Frontal cortex (tissue), 4 donors: Measurements from ENCODE around the gene PNPO. TPM values are rescaled to one million over a fixed set of nuclear protein-coding genes. Genes with fewer than 3 reads are reported as not detected.

Experiments used
- DNase-seq, 2 donors: peaks; one replicate each; pipeline ENCODE4 v3.0.0; 2012; ENCODE audit warnings: low spot score in 2 of 2
- FAIRE-seq: peaks from 2 replicates; lab custom pipeline; 2012; peaks lifted over from hg19 to GRCh38; lab: Jason Lieb, UNC
- total RNA-seq: library from RNA; depleted of rRNA; stranded (reverse); fragments of >200 nt; gene quantifications from one replicate; pipeline ENCODE4 v1.2.3, GENCODE V29; 2014
- donor health status: control.
- donor health status: control.
- donor health status: control.

Gene PNPO
- total RNA-seq, 1 donor from 2014 or later, result 7.3 TPM

DNA sequence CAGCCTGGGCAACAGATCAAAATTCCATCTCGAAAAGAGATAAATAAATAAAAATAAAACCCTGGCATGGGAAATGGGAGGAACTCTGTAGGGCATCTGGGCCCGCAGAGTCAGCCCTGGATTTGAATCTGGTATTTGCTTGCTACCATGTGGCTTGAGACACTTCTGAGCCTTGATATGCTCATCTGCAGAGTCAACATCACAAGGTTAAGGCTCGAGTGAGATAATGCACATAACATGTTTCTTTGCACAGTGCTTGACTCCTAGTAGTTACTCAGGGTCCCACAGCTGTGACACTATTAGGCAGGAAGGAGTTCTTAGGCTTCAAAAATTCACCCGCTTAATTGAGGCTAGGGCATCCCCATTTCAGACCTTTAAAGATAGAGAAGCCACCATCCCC is 50.8 kb downstream of the PNPO start:
- FAIRE-seq, result no peak

DNA sequence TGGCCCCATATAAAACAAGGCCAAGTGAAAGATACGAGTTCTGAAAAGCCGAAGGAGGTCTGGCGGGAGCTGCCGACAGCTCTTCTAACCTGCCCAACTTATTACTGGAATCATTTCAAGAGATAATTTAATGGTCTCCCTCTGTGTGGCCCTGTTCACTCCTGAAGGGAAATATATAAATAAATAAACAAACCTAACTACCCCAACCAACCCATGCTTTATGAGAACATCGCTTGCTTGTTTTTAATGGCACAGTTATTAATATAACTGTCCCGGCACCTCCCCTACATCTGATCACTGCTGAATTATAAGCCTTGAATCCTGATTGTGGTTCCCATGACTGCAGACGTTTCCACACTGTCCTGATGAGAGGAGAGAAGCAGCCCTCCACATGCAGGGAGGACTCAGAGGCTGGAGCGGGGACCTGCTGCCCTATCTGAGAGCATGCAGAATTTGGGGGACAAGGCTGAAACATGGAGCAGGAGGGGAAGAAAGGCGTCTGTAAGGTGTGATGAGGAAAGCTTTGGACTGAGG is 51.7 kb downstream of the PNPO start:
- DNase-seq, result no peak
- FAIRE-seq, result no peak

More for the DNA sequence above, 50.8 kb downstream of the PNPO start:
- DNase-seq, result no peak

GRCh38 chr17:47993964-47994363 is 52.6 kb downstream of the PNPO start:
- no peak for FAIRE-seq
- no peak for DNase-seq

DNA sequence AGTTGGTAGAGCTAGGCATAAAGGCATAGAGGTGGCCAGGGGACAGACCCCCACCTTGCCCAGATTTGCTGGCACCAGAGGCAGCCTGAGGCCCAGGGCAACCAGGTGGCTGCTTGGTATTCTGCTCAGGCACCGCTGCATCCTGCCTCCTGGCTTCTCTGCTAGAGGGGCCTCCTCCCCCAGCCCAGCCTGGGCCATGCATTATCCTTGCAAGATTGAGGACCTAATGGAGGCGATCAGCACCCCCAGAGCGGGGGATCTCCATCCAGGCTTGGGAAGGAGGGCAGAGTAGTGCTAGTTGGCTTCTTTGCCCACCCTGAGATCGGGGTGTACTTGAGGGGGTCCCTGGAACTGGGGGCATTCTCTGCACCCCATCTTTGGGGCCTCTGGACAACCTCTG is 53.4 kb downstream of the PNPO start:
- DNase-seq, result no peak
- no peak for FAIRE-seq

DNA sequence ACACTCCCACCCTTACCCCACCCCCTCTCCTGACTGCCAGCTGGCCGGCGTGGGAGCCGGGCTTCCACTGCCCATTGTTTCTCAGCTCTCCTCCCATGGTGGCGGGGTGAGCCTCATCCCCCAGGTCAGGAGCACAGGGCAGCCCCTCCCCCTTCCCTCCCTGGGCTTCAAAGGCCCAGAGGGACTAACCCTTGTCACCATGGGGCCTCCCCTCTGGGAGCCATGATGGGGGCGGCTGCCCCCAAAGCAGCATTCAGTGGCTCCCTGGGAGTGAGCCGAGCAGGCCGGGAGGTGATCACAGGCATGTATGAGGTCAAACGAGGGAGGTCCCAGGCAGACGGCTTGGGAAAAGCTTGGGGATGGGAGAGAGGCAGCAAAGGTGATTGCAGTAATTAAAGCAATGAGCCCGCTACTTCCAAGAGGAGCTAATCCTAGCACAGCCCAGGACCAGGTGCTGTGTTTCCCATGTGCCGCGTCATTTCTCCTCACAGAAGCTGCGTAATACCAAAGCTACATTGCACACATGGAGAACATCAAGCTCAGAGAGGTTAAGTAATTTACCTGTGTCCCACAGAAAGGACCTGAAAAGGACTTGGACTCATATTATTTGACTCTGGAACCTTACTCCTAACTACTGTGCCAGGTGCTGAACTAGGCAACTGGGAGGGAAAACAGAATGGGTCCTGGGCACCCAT is 54.0 kb downstream of the PNPO start:
- no peak for DNase-seq
- no peak for FAIRE-seq

DNA sequence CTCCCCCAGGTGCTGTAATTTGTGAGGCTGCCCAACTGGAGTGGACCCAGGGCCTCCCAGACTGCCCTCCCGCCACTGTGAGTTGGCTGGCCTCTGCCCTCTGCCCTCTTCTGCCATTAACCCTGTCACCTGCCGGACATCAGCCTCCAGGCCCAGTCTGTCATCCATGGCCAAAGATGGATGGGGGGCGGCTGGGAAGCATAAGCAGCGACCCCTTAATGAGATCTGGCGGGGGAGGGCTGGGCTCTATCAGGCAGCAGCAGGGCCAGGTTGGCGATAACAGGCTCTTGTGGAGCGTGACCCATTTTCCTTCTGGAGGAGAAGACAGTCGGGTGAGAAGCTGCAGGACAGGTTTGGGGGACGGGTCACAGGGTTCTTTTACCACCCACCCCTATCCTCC is 54.8 kb downstream of the PNPO start:
- no peak for DNase-seq
- FAIRE-seq, result no peak

GRCh38 chr17:47997586-47997985 is 56.2 kb downstream of the PNPO start:
- FAIRE-seq, result no peak

DNA sequence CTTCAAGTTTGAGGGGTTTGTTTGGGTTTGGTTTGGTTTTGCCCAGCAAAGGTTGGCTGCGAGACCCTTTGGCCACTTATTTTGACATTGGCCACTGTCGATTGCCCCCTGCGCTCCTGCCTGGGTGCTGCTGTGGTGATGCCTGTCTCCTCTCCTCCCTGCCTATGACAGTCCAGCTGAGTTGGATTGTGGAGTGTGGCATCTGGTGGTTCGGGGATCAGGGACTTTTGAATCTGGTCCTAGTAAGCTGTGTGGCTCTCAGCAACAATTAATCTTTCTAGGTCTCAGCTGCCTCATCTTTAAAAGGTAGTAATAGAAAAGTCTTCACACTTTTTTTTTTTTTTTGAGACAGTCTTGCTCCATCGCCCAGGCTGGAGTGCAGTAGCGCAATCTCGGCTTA is 56.7 kb downstream of the PNPO start:
- FAIRE-seq (no peak), DNase-seq (no peak)

More at GRCh38 chr17:47997586-47997985, 56.2 kb downstream of the PNPO start:
- DNase-seq, result no peak

Other genes starting within 250 kb of the PNPO start
- gene TBKBP1, start 247.4 kb upstream of the PNPO start, total RNA-seq, result 13.9 TPM
- 0.82 TPM for gene TBX21, start 208.3 kb upstream of the PNPO start, total RNA-seq
- gene OSBPL7, start 119.8 kb upstream of the PNPO start, total RNA-seq, result 7.3 TPM
- 6.9 TPM for gene MRPL10, start 110.0 kb upstream of the PNPO start, total RNA-seq
- gene LRRC46, start 109.9 kb upstream of the PNPO start, total RNA-seq, result not detected
- gene SCRN2, start 100.3 kb upstream of the PNPO start, total RNA-seq, result 24.1 TPM
- gene SP6, start 90.4 kb upstream of the PNPO start, total RNA-seq, result not detected
- gene SP2, start 45.3 kb upstream of the PNPO start, total RNA-seq, result 0.82 TPM
- gene PRR15L, start 16.3 kb downstream of the PNPO start, total RNA-seq, result not detected
- 53.8 TPM for gene CDK5RAP3, start 29.5 kb downstream of the PNPO start, total RNA-seq
- gene COPZ2, start 96.2 kb downstream of the PNPO start, total RNA-seq, result 3.3 TPM
- gene NFE2L1, start 106.8 kb downstream of the PNPO start, total RNA-seq, result 22.4 TPM
- 95.8 TPM for gene CBX1, start 159.9 kb downstream of the PNPO start, total RNA-seq
- gene SNX11, start 166.2 kb downstream of the PNPO start, total RNA-seq, result 9.8 TPM